Measurements from ENCODE around the gene CLIC6. TPM values are rescaled to one million over a fixed set of nuclear protein-coding genes. Genes with fewer than 3 reads are reported as not detected.

CLIC6 gene
- total RNA-seq, 2 experiments from 2014 or later = not detected

- Histone ChIP-seq H4K20me1 (ENCODE audit: insufficient read depth, low read length) (no peaks in the 10 kb centered on the region), H3K4me2 (ENCODE audit: low read length) (no peak overlapping the region), H3K4me1 (ENCODE audit: insufficient read depth, low read length, poor library complexity, severe bottlenecking) (no peaks in the 10 kb centered on the region), H3K27ac (ENCODE audit: low read depth, low read length, poor library complexity, severe bottlenecking) (no peak overlapping the region), H3K9me3 (ENCODE audit: low read length) (no peaks in the 10 kb centered on the region), H3K9me2 (ENCODE audit: insufficient read depth, low read length) (no peaks in the 10 kb centered on the region), H3K4me3 (ENCODE audit: low read depth, low read length, poor library complexity, severe bottlenecking) (no peak overlapping the region), H3K79me2 (ENCODE audit: insufficient read depth, low read depth, low read length) (no peaks in the 10 kb centered on the region), H2AFZ (ENCODE audit: low read length) (no peak overlapping the region), H3K36me3 (ENCODE audit: insufficient read depth, low read length) (no peaks in the 10 kb centered on the region)
- no peak for TF ChIP-seq CTCF (conservative IDR thresholded peaks at IDR 0.05; ENCODE audit: low read length)
- TF ChIP-seq EZH2phosphoT487 (IDR thresholded peaks at IDR 0.05; ENCODE audit: borderline replicate concordance, low read depth, low read length) = no peak
- intact Hi-C loops (cut with micrococcal nuclease; ENCODE audit: unreplicated experiment) = no loop called here
- CTCF ChIA-PET (ENCODE audit: unreplicated experiment) = no interaction called here
- POLR2A ChIA-PET = interaction anchor here (0.7 kb wide), 2 partner anchors 10 to 149 kb away, joined by 7 to 10 read pairs; no protein-coding TSS in a partner anchor
- no peak for DNase-seq (ENCODE audit: low spot score)
- BruUV-seq (replicated peaks) = no TSS peak
Measured at GRCh38 chr21:34764715-34765284, 96.0 kb downstream of the CLIC6 start.

- H4K20me1 ChIP-seq (ENCODE audit: insufficient read depth, low read length) = no peaks in the 10 kb centered on the region
- H3K9me2 ChIP-seq (ENCODE audit: insufficient read depth, low read length) = no peaks in the 10 kb centered on the region
- H3K27ac ChIP-seq (ENCODE audit: low read depth, low read length, poor library complexity, severe bottlenecking) = no peak overlapping the region
- no peak overlapping the region for H3K4me2 ChIP-seq (ENCODE audit: low read length)
- no peaks in the 10 kb centered on the region for H3K79me2 ChIP-seq (ENCODE audit: insufficient read depth, low read depth, low read length)
- intact Hi-C loops (cut with micrococcal nuclease; ENCODE audit: unreplicated experiment) = no loop called here
- CTCF ChIA-PET (ENCODE audit: unreplicated experiment) = no interaction called here
- no peak overlapping the region for H3K4me3 ChIP-seq (ENCODE audit: low read depth, low read length, poor library complexity, severe bottlenecking)
- no peak for TF ChIP-seq CTCF (conservative IDR thresholded peaks at IDR 0.05; ENCODE audit: low read length)
- no peak for TF ChIP-seq EZH2phosphoT487 (IDR thresholded peaks at IDR 0.05; ENCODE audit: borderline replicate concordance, low read depth, low read length)
- no peaks in the 10 kb centered on the region for H3K4me1 ChIP-seq (ENCODE audit: insufficient read depth, low read length, poor library complexity, severe bottlenecking)
- no peaks in the 10 kb centered on the region for H3K36me3 ChIP-seq (ENCODE audit: insufficient read depth, low read length)
- H3K9me3 ChIP-seq (ENCODE audit: low read length) = no peaks in the 10 kb centered on the region
- POLR2A ChIA-PET = no interaction called here
- no peak for DNase-seq (ENCODE audit: low spot score)
- no TSS peak for BruUV-seq (replicated peaks)
- H2AFZ ChIP-seq (ENCODE audit: low read length) = no peak overlapping the region
Measured at GRCh38 chr21:34765619-34766018, 96.8 kb downstream of the CLIC6 start.

GRCh38 chr21:34766862-34767261 lies 98.1 kb downstream of the CLIC6 start:
- ChIA-PET CTCF (ENCODE audit: unreplicated experiment) (no interaction called here), POLR2A (no interaction called here)
- Histone ChIP-seq H3K4me3 (ENCODE audit: low read depth, low read length, poor library complexity, severe bottlenecking) (no peak overlapping the region), H4K20me1 (ENCODE audit: insufficient read depth, low read length) (no peaks in the 10 kb centered on the region), H3K36me3 (ENCODE audit: insufficient read depth, low read length) (no peaks in the 10 kb centered on the region), H2AFZ (ENCODE audit: low read length) (no peak overlapping the region), H3K9me2 (ENCODE audit: insufficient read depth, low read length) (no peaks in the 10 kb centered on the region), H3K9me3 (ENCODE audit: low read length) (no peaks in the 10 kb centered on the region), H3K79me2 (ENCODE audit: insufficient read depth, low read depth, low read length) (no peaks in the 10 kb centered on the region), H3K27ac (ENCODE audit: low read depth, low read length, poor library complexity, severe bottlenecking) (no peak overlapping the region), H3K4me1 (ENCODE audit: insufficient read depth, low read length, poor library complexity, severe bottlenecking) (no peaks in the 10 kb centered on the region), H3K4me2 (ENCODE audit: low read length) (no peak overlapping the region)
- TF ChIP-seq CTCF (conservative IDR thresholded peaks at IDR 0.05; ENCODE audit: low read length) = no peak
- no peak for TF ChIP-seq EZH2phosphoT487 (IDR thresholded peaks at IDR 0.05; ENCODE audit: borderline replicate concordance, low read depth, low read length)
- BruUV-seq (replicated peaks) = no TSS peak
- no peak for DNase-seq (ENCODE audit: low spot score)
- intact Hi-C loops (cut with micrococcal nuclease; ENCODE audit: unreplicated experiment) = no loop called here

All from OCI-LY7 (cell line).